Measurements from ENCODE around the gene GRK4. TPM values are rescaled to one million over a fixed set of nuclear protein-coding genes. Genes with fewer than 3 reads are reported as not detected.

Gene GRK4
- total RNA-seq, 3 donors from 2014 or later, result 0.87 to 8.9 (median 3.9) TPM

GRCh38 chr4:3054169-3054759 is 90.9 kb downstream of the GRK4 start:
- Histone ChIP-seq H3K36me3 (ENCODE audit: low read depth) (no peaks in the 10 kb centered on the region), H3K9me3 (peaks cover 14% of the 10 kb centered on the region), H3K4me1 (ENCODE audit: low read depth) (no peaks in the 10 kb centered on the region), H3K4me3 (no peak overlapping the region)
- TF ChIP-seq, protein P1, sequence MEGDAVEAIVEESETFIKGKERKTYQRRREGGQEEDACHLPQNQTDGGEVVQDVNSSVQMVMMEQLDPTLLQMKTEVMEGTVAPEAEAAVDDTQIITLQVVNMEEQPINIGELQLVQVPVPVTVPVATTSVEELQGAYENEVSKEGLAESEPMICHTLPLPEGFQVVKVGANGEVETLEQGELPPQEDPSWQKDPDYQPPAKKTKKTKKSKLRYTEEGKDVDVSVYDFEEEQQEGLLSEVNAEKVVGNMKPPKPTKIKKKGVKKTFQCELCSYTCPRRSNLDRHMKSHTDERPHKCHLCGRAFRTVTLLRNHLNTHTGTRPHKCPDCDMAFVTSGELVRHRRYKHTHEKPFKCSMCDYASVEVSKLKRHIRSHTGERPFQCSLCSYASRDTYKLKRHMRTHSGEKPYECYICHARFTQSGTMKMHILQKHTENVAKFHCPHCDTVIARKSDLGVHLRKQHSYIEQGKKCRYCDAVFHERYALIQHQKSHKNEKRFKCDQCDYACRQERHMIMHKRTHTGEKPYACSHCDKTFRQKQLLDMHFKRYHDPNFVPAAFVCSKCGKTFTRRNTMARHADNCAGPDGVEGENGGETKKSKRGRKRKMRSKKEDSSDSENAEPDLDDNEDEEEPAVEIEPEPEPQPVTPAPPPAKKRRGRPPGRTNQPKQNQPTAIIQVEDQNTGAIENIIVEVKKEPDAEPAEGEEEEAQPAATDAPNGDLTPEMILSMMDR (IDR thresholded peaks at IDR 0.05), result no peak
- DNase-seq (no peak), ATAC-seq (no peak)
- intact Hi-C loops (cut with DNase I, micrococcal nuclease), result no loop called here

- no peak overlapping the region for H3K4me3 ChIP-seq
- DNase-seq (no peak), ATAC-seq (no peak)
- TF ChIP-seq, protein P1 (IDR thresholded peaks at IDR 0.05), result no peak
- no peaks in the 10 kb centered on the region for H3K36me3 ChIP-seq (ENCODE audit: low read depth)
- peaks cover 7% of the 10 kb centered on the region for H3K9me3 ChIP-seq
- intact Hi-C loops (cut with DNase I, micrococcal nuclease), result no loop called here
- H3K4me1 ChIP-seq (ENCODE audit: low read depth), result no peaks in the 10 kb centered on the region
These were observed 96.6 kb downstream of the GRK4 start for GRCh38 chr4:3059943-3060342.

DNA sequence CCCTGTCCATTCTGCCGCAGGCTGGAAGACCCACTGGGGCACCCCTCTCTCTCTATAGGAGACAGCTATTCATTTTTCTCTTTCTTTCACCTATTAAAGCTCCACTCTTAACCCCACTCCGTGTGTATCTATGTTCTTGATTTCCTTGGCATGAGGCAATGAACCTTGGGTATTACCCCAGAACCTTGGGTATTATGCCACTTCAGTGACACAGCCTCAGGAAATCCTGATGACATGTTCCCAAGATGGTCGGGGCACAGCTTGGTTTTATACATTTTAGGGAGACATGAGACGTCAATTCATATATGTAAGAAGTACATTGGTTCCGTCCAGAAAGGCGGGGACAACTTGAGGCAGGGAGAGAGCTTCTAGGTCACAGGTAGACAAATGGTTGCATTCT is 97.6 kb downstream of the GRK4 start:
- TF ChIP-seq, protein P1 (IDR thresholded peaks at IDR 0.05), result no peak
- DNase-seq (no peak), ATAC-seq (no peak)
- no peaks in the 10 kb centered on the region for H3K4me1 ChIP-seq (ENCODE audit: low read depth)
- H3K36me3 ChIP-seq (ENCODE audit: low read depth), result no peaks in the 10 kb centered on the region
- no peak overlapping the region for H3K4me3 ChIP-seq
- intact Hi-C loops (cut with DNase I, micrococcal nuclease), result no loop called here
- H3K9me3 ChIP-seq, result peaks cover under 1% of the 10 kb centered on the region

DNA sequence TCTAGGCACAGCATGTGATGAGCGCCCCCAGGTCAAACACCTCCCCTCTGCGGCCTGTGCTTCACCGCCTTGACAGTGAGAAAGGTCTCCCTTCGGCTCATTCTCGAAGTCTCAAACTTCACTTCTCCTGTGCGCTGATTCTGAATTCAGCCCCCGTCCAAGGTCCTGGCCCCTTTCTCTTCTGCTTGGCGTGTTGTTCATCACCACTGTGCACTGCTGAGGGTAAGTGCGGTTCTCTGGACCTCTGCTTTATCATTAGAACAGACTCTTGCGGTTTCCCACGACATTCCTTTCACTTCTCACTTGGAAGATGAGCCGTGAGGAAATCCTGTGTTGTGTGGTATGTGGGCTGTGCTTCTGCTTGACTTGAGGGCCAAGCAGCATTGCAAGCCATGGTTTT is 99.1 kb downstream of the GRK4 start:
- Histone ChIP-seq H3K36me3 (ENCODE audit: low read depth) (no peaks in the 10 kb centered on the region), H3K9me3 (no peaks in the 10 kb centered on the region), H3K4me1 (ENCODE audit: low read depth) (no peaks in the 10 kb centered on the region), H3K4me3 (no peak overlapping the region)
- ATAC-seq (no peak), DNase-seq (no peak)
- intact Hi-C loops (cut with DNase I, micrococcal nuclease), result no loop called here
- TF ChIP-seq, protein P1 (IDR thresholded peaks at IDR 0.05), result no peak

- DNase-seq (no peak), ATAC-seq (no peak)
- Histone ChIP-seq H3K4me3 (no peak overlapping the region), H3K36me3 (ENCODE audit: low read depth) (no peaks in the 10 kb centered on the region), H3K9me3 (no peaks in the 10 kb centered on the region), H3K4me1 (ENCODE audit: low read depth) (no peaks in the 10 kb centered on the region)
- TF ChIP-seq, protein P1 (IDR thresholded peaks at IDR 0.05), result no peak
- intact Hi-C loops (cut with DNase I, micrococcal nuclease), result no loop called here
These were observed 102.2 kb downstream of the GRK4 start for GRCh38 chr4:3065551-3065950.
